HG03139 (cell line): Measurements from ENCODE around the gene GTF2A1L.
"Not testable (repeated sequence)": the region's sequence is repeated elsewhere in the genome, so short reads cannot be mapped to it uniquely, and the experiment has no call there.

ENCODE experiments used
- ATAC-seq: cut with Tn5 transposase; IDR thresholded peaks from one replicate; pipeline ENCODE4 v1.9.1; 2021; ENCODE audit not compliant: unreplicated experiment

Gene GTF2A1L

GRCh38 chr2:48617618-48618017 is at the start of gene GTF2A1L:
Gene GTF2A1L, plus strand, starts transcription at chr2:48617856. Its CDS starts 19 bp downstream, at chr2:48617875.
- ATAC-seq: no peak

- ATAC-seq: no peak
Observed at GRCh38 chr2:48568547-48568946, 49.1 kb upstream of the GTF2A1L start.

- ATAC-seq: no peak
Observed at GRCh38 chr2:48569433-48569832, 48.2 kb upstream of the GTF2A1L start.

GRCh38 chr2:48572816-48573215 is 44.8 kb upstream of the GTF2A1L start:
- ATAC-seq: no peak

GRCh38 chr2:48574353-48575287 is 43.0 kb upstream of the GTF2A1L start:
- no peak for ATAC-seq

- no peak for ATAC-seq
Observed at GRCh38 chr2:48578313-48578712, 39.3 kb upstream of the GTF2A1L start.

GRCh38 chr2:48583961-48584360 is 33.7 kb upstream of the GTF2A1L start:
- ATAC-seq: no peak

- ATAC-seq: no peak
Observed at GRCh38 chr2:48584551-48584950, 33.1 kb upstream of the GTF2A1L start.

GRCh38 chr2:48586433-48586832 is 31.2 kb upstream of the GTF2A1L start:
- no peak for ATAC-seq

GRCh38 chr2:48587560-48587959 is 30.1 kb upstream of the GTF2A1L start:
- no peak for ATAC-seq

- no peak for ATAC-seq
Observed at GRCh38 chr2:48587961-48588360, 29.7 kb upstream of the GTF2A1L start.

- no peak for ATAC-seq
Observed at GRCh38 chr2:48588745-48589144, 28.9 kb upstream of the GTF2A1L start.

- no peak for ATAC-seq
Observed at GRCh38 chr2:48589170-48589767, 28.4 kb upstream of the GTF2A1L start.

GRCh38 chr2:48590017-48590416 is 27.6 kb upstream of the GTF2A1L start:
- no peak for ATAC-seq

- no peak for ATAC-seq
Observed at GRCh38 chr2:48592067-48592466, 25.6 kb upstream of the GTF2A1L start.

GRCh38 chr2:48596751-48597150 is 20.9 kb upstream of the GTF2A1L start:
- ATAC-seq: not testable (repeated sequence)

- ATAC-seq: no peak
Observed at GRCh38 chr2:48597492-48597891, 20.2 kb upstream of the GTF2A1L start.

- no peak for ATAC-seq
Observed at GRCh38 chr2:48600204-48600813, 17.3 kb upstream of the GTF2A1L start.

GRCh38 chr2:48600917-48601316 is 16.7 kb upstream of the GTF2A1L start:
- ATAC-seq: no peak

GRCh38 chr2:48601349-48601748 is 16.3 kb upstream of the GTF2A1L start:
- no peak for ATAC-seq

GRCh38 chr2:48605482-48606175 is 12.0 kb upstream of the GTF2A1L start:
- ATAC-seq: no peak
